Stimulated activated CD4-positive, alpha-beta T cell treated with anti-CD3 and anti-CD28 coated beads, Interleukin-2, amount 100 ng/mL, for 4 hours (primary cell): ENCODE results near the gene DCTPP1.

Source experiments
- DNase-seq: peaks from one replicate; pipeline ENCODE4 v3.0.0-alpha.2; 2020; ENCODE audit warnings: low read depth

The DCTPP1 gene

GRCh38 chr16:30381291-30382041, 48.4 kb downstream of the DCTPP1 start:
- DNase-seq, result no peak

- no peak for DNase-seq
These were observed 49.0 kb downstream of the DCTPP1 start for GRCh38 chr16:30380803-30381208.

GRCh38 chr16:30380072-30380802, 49.6 kb downstream of the DCTPP1 start:
- DNase-seq, result no peak

DNA sequence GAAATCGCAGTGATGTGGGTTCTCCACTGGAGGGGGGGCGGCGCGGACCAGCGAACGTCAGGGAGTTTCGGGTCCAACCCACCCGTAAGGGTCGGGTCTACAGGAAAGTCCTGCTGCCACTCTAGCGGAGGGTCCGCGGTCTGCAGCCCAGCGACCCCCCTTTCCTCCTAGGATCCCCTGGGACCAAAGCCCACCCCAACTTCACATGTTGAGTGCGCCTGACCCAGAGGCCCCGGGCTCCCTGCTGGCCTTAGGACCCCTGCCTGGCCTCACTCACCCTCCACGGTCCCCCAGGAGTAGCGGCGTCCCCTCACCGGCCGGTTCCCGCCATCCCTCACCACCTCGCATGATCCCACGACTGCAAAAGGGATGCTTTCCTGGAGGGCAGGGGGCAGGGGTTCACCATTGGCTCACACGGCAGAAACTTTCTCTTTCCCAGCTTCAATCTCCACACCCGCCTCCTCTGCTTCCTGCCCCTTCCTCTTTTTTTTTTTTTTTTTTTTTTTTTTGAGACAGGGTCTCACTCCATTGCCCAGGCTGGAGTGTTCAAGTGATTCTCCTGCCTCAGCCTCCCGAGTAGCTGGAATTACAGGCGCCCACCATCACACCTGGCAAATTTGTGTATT, 50.6 kb downstream of the DCTPP1 start:
- no peak for DNase-seq

DNA sequence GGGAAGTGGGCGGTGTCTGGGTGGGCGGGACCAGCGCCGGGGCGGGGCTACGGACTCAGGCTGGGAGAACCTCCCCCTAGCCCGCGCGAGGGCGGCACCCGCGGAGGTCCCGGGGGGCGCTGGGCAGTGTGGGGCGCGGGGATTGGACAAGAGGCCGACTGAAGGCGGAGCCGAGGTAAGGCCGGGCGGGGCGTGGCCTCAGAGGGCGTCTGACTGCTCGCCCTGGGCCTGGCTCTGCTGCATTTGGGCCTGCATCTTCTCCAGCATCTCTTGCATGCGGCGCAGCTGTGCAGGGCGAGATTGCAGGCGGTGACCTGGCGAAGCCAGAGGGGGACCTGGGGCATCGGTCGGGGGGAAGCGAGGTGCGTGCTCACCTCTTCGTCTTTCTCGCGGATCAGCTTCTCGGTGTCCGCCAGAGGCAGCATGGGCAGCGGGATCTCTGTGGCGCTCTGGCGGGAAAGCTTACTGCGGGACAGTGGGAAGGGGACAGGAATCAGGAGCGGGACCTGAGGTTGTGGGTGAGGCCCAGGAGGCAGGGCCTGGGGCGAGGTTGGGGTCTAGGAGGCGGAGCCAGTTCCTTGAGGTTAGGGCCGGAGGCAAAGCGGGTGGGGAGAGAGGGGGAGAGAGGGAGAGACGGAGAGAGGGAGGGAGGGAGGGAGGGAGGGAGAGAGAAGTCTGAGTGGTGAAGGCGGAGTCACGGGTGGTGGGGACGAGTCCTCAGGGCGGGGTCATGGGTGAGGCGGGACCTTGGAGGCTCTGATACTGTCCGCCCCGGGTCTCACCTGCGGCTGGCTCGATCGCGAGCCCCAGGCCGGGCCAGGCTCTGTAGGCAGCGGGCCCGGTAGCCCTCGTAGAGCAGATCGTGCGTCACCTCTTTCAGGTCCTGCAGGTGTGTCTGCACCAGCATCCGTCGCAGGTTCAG, 51.3 kb downstream of the DCTPP1 start:
- DNase-seq, result peak; percentile 98

DNA sequence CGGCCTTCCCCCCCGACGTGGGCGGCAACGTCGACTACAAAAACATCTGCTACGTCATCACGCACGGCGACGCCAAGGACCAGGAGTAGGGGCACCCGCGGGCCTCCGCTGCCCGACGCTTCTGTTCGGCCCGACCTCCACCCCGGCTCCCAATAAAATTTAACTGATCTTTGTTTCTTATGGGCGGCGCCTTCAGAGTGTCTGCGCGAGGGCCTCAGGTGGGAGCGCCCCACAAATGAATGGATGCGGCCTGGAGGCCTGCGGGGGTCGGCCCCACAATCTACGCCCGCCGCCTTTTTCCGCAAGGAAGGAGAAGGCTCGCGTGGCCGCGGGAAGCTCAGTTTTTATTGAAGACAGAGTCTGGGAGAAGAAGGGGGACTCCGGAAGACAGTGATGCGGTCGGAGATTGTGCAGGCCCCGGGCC, 52.0 kb downstream of the DCTPP1 start:
- peak; percentile 88 for DNase-seq

- DNase-seq, result no peak
These were observed 52.6 kb downstream of the DCTPP1 start for GRCh38 chr16:30377050-30377811.

DNA sequence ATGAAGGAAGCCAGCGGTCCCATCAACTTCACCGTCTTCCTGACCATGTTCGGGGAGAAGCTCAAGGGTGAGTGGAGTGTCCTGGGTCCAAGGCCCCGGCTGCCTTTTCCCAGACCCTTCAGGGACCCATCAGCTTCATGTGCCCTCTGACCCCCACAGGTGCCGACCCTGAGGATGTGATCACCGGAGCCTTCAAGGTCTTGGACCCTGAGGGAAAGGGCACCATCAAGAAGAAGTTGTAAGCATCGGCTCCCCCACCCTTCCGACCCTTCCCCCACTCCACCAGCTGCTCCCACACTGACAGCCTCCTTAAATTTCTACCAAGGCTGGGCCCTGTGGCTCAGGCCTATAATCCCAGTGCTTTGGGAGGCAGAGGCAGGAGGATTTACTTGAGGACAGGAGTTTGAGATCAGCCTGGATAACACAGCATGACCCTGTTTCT, 53.3 kb downstream of the DCTPP1 start:
- DNase-seq, result no peak

DNA sequence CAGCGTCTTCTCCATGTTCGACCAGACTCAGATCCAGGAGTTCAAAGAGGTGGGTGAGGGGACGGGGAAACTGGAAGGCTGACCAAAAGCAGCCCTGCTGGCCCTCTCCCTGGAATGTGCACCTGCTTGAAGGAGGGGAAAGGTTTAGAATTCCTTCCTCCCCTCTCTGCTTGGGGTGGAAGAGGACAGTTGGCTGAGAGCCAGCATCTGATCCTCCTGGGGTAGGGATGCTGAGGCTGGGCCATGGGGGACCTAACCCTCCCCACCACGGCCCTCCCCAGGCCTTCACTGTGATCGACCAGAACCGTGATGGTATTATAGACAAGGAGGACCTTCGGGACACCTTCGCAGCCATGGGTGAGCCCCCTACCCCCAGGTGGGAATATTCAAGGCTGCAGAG, 54.0 kb downstream of the DCTPP1 start:
- no peak for DNase-seq

DNA sequence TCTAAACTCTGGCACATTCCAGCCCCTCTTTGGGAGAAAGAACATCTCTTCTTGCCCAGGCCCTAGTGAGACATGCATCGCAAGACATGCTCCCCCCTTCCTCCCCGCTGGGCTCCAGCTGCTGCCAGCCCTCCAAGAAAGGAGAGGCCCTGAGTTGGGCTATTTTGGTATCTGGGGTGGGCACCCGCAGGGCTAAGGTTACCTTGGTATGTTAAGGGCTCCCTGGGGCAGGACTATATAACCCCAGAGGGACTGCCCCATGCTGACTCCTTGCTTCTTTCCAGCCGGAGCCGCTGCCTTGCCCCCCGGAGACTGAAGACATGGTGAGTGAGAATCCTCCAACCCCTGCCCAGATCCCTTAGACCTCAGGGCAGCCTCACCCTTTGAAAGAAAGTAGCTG, 55.3 kb downstream of the DCTPP1 start, which contains the start of gene MYL11:
Gene MYL11 (plus strand): TSS at position 265 of the 400 bp plus-strand sequence. CDS start 56 bp downstream, at position 321.
- DNase-seq, result no peak
